ENCODE measurements around the gene CAMK1D. TPM values are rescaled to one million over a fixed set of nuclear protein-coding genes. Genes with fewer than 3 reads are reported as not detected.

CAMK1D gene
- total RNA-seq, 2 donors from 2014 or later = 4.8 to 14.5 TPM

DNA sequence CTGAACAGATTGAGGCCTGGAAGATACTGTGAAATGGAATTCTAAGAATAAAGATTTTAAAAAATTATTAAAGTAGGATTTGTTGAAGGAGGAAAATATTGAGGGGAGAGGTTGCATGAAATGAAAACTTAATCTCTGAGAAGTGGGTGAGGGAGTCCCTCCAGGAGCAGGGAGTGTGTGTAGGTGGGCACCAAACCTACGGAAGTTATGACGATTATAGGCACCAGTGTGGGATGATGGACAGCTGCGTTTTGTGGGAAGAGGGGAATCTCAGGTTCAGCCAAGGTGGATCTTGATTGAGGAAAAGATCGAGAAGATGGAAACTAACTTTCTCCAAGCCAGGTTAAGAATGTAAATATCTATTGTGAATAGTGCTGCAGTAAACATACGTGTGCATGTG, 405.7 kb downstream of the CAMK1D start:
- Histone ChIP-seq H3K36me3 (no peaks in the 10 kb centered on the region), H3K9me3 (no peaks in the 10 kb centered on the region), H3K27ac (no peak overlapping the region), H3K4me3 (no peak overlapping the region), H3K4me1 (replicated peaks) (no peaks in the 10 kb centered on the region), H3K27me3 (replicated peaks; ENCODE audit: insufficient read depth) (no peaks in the 10 kb centered on the region)
- TF ChIP-seq POLR2A (IDR thresholded peaks at IDR 0.05) (no peak), POLR2AphosphoS5 (IDR thresholded peaks at IDR 0.05) (no peak)
- TF ChIP-seq, protein P1, sequence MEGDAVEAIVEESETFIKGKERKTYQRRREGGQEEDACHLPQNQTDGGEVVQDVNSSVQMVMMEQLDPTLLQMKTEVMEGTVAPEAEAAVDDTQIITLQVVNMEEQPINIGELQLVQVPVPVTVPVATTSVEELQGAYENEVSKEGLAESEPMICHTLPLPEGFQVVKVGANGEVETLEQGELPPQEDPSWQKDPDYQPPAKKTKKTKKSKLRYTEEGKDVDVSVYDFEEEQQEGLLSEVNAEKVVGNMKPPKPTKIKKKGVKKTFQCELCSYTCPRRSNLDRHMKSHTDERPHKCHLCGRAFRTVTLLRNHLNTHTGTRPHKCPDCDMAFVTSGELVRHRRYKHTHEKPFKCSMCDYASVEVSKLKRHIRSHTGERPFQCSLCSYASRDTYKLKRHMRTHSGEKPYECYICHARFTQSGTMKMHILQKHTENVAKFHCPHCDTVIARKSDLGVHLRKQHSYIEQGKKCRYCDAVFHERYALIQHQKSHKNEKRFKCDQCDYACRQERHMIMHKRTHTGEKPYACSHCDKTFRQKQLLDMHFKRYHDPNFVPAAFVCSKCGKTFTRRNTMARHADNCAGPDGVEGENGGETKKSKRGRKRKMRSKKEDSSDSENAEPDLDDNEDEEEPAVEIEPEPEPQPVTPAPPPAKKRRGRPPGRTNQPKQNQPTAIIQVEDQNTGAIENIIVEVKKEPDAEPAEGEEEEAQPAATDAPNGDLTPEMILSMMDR (IDR thresholded peaks at IDR 0.05) = no peak
- no peak for DNase-seq (ENCODE audit: low spot score)
- 96% methylated on average over 5 of the region's 5 CpGs for WGBS
- intact Hi-C loops (cut with DNase I) = no loop called here

DNA sequence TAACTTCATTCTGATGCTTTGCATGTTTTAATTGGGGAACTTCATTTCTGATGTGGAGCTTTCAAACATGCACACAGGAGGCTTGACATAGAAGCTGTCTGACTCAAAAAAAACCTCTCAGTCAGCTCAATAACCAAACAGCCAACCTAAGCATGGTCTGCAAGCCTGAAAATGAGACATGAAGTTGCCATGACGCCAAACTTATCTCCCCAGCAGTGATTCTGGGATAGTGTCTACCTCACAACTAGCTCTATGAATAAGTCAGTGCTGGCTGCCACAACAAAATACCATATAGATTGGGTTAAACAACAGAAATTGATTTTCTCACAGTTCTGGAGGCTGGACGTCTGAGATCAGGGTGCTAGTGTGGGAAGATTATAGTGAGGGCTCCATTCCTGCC, 408.0 kb downstream of the CAMK1D start:
- Histone ChIP-seq H3K27ac (no peak overlapping the region), H3K9me3 (no peaks in the 10 kb centered on the region), H3K36me3 (no peaks in the 10 kb centered on the region), H3K4me3 (no peak overlapping the region), H3K4me1 (replicated peaks) (no peaks in the 10 kb centered on the region), H3K27me3 (replicated peaks; ENCODE audit: insufficient read depth) (no peaks in the 10 kb centered on the region)
- TF ChIP-seq POLR2A (IDR thresholded peaks at IDR 0.05) (no peak), POLR2AphosphoS5 (IDR thresholded peaks at IDR 0.05) (no peak)
- TF ChIP-seq, protein P1 (IDR thresholded peaks at IDR 0.05) = no peak
- 98% methylated on average over 2 of the region's 2 CpGs for WGBS
- intact Hi-C loops (cut with DNase I) = no loop called here
- no peak for DNase-seq (ENCODE audit: low spot score)

DNA sequence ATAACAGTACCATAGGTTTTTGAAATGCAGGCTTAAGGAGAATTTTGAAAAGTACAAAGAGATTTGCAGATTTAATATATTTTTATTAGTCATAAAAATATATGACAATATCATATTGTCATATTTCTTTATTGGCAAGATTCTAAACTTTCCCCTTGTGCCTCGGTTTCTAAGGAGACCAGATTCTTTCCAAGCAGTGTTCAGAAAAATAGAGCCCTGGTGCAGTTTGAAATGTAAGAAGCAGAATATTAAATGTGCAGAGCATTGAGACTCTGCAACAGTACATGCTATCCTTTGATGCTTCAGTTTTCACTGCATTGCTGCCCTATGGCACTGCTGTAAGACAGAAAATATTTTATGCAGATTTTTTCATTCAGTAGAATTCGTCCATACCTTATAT, 408.9 kb downstream of the CAMK1D start:
- intact Hi-C loops (cut with DNase I) = no loop called here
- Histone ChIP-seq H3K9me3 (no peaks in the 10 kb centered on the region), H3K4me1 (replicated peaks) (no peaks in the 10 kb centered on the region), H3K36me3 (no peaks in the 10 kb centered on the region), H3K27me3 (replicated peaks; ENCODE audit: insufficient read depth) (no peaks in the 10 kb centered on the region), H3K4me3 (no peak overlapping the region), H3K27ac (no peak overlapping the region)
- WGBS = 86% methylated on average over 2 of the region's 2 CpGs
- TF ChIP-seq POLR2AphosphoS5 (IDR thresholded peaks at IDR 0.05) = no peak
- TF ChIP-seq, protein P1 (IDR thresholded peaks at IDR 0.05) = no peak
- TF ChIP-seq POLR2A (IDR thresholded peaks at IDR 0.05) = no peak
- no peak for DNase-seq (ENCODE audit: low spot score)

DNA sequence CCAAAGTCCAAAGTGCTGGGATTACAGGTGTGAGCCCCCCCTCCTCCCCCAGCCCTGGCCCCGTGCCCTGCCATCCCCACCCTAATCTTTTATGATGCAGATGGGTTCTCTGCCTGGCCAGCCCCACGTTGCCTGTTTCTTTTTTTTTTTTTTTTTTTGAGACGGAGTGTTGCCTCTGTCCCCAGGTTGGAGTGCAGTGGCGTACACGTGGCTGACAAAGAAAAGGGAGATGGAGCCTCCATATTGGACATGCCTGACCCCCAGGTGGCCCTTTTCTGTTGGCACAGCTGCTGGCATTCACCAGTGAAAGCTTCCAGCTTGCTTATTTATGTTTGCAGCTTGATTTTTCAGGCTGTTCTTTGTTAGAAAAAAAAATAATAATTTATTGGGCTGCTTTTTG, 416.9 kb downstream of the CAMK1D start:
- intact Hi-C loops (cut with DNase I) = no loop called here
- Histone ChIP-seq H3K27me3 (replicated peaks; ENCODE audit: insufficient read depth) (no peaks in the 10 kb centered on the region), H3K9me3 (no peaks in the 10 kb centered on the region), H3K36me3 (no peaks in the 10 kb centered on the region), H3K27ac (no peak overlapping the region), H3K4me1 (replicated peaks) (no peaks in the 10 kb centered on the region), H3K4me3 (no peak overlapping the region)
- no peak for TF ChIP-seq POLR2A (IDR thresholded peaks at IDR 0.05)
- TF ChIP-seq, protein P1 (IDR thresholded peaks at IDR 0.05) = no peak
- TF ChIP-seq POLR2AphosphoS5 (IDR thresholded peaks at IDR 0.05) = no peak
- 16% methylated on average over 5 of the region's 5 CpGs for WGBS
- no peak for DNase-seq (ENCODE audit: low spot score)

DNA sequence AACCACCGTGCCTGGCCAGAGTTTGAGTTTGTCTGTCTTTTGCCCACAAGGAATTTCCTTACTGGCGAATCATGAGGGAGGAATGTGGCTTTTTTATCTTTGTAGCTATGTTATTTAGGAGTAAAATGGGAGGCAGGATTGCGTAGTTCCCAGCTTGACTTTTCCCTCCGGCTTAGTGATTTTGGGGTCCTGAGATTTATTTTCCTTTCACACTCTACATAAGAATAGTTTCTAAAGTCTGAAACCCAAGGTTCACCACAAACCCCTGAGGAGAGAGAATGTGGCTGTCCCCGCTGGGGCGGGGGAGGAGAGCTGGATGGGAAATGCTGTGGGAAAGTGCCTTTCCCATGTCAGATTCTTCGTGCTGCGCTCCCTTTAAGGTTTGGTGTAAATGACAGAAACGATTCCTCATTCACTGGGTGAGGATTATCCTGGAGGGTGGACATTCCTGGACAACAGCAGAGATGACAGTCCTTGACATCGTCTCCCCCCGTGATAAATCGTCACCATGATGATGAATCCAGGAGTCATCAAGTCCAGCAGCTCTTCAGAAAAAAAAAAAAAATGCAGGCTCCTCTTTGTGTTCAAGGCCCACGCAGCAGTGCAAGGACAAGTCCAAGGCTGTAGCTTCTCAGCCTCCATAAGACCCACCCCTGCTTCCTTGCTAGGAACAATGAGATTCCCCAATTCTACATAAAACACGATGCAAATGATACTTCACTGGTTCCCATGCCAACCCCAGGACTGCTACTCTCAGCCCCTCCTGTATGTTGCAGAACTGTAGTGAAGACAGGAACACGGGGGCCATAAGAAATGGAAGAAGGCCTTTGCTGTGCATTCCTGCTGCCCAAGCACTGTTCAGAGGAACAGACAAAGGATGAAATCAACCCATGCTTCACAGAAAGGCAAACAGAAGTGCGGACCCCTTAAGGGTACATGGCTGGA, 419.1 kb downstream of the CAMK1D start:
- intact Hi-C loops (cut with DNase I) = no loop called here
- Histone ChIP-seq H3K27me3 (replicated peaks; ENCODE audit: insufficient read depth) (no peaks in the 10 kb centered on the region), H3K27ac (no peak overlapping the region), H3K4me1 (replicated peaks) (no peaks in the 10 kb centered on the region), H3K4me3 (no peak overlapping the region), H3K9me3 (no peaks in the 10 kb centered on the region), H3K36me3 (no peaks in the 10 kb centered on the region)
- DNase-seq (ENCODE audit: low spot score) = no peak
- WGBS = 79% methylated on average over 16 of the region's 16 CpGs
- no peak for TF ChIP-seq POLR2A (IDR thresholded peaks at IDR 0.05)
- no peak for TF ChIP-seq POLR2AphosphoS5 (IDR thresholded peaks at IDR 0.05)
- TF ChIP-seq, protein P1 (IDR thresholded peaks at IDR 0.05) = no peak
